Neural cell (in vitro differentiated cells): ENCODE measurements around the gene DZIP1.

ENCODE experiments used
- EZH2 ChIP-seq: fragments of 200-600, 300-800 bp; shearing (Covaris generic), sonication (generic); IDR thresholded peaks from 2 replicates; pipeline ENCODE4 v1.6.1; 2014; ENCODE audit warnings: antibody characterized with exemption, low read length, borderline replicate concordance, mild to moderate bottlenecking; ENCODE audit not compliant: insufficient read depth, poor library complexity, severe bottlenecking
- RAD21 ChIP-seq: fragments of 450-650 bp; conservative IDR thresholded peaks from 2 replicates; pipeline ENCODE4 v1.6.1; 2014; ENCODE audit warnings: antibody characterized with exemption, mild to moderate bottlenecking, moderate library complexity
- TF ChIP-seq, protein P1 (sequence below): fragments of 450-650 bp; IDR thresholded peaks from 2 replicates; pipeline ENCODE4 v1.5.1; 2014; ENCODE audit warnings: antibody characterized with exemption, mild to moderate bottlenecking, moderate library complexity; ENCODE audit not compliant: poor library complexity, severe bottlenecking

- TF ChIP-seq EZH2: no peak
- TF ChIP-seq RAD21: no peak
- TF ChIP-seq, protein P1, sequence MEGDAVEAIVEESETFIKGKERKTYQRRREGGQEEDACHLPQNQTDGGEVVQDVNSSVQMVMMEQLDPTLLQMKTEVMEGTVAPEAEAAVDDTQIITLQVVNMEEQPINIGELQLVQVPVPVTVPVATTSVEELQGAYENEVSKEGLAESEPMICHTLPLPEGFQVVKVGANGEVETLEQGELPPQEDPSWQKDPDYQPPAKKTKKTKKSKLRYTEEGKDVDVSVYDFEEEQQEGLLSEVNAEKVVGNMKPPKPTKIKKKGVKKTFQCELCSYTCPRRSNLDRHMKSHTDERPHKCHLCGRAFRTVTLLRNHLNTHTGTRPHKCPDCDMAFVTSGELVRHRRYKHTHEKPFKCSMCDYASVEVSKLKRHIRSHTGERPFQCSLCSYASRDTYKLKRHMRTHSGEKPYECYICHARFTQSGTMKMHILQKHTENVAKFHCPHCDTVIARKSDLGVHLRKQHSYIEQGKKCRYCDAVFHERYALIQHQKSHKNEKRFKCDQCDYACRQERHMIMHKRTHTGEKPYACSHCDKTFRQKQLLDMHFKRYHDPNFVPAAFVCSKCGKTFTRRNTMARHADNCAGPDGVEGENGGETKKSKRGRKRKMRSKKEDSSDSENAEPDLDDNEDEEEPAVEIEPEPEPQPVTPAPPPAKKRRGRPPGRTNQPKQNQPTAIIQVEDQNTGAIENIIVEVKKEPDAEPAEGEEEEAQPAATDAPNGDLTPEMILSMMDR: no peak
Measured at GRCh38 chr13:95544293-95544692, 100.2 kb downstream of the DZIP1 start.
